Colon (tissue), 2 donors: ENCODE results near the gene ZBTB14.

Experiments used
- FAIRE-seq: peaks from 2 replicates; lab custom pipeline; 2012; peaks lifted over from hg19 to GRCh38; lab: Jason Lieb, UNC
- donor health status: control.
- donor health status: control.

The ZBTB14 gene

GRCh38 chr18:5288517-5288935, 7.0 kb downstream of the ZBTB14 start:
- FAIRE-seq: no peak

- no peak for FAIRE-seq
Measured at GRCh38 chr18:5287854-5288253, 7.7 kb downstream of the ZBTB14 start.

DNA sequence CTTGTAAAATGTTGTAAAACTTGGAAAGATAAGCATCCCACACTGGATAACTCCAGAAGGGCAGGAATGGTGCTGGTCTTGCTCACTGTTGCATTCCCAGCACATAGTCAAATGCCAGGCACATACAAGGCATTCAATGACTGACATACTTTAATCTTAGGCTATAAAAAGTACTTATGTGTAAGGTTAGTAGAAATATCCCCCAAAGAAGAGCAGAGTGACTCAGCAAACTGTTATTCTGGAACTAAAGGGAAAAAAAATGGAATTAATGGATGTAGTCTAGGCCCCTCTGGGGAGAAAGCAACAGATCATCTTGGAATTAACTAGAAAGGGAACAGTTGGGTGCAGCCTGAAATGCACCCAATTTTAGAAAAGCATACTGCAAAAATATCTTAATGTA, 9.0 kb downstream of the ZBTB14 start:
- FAIRE-seq: no peak

GRCh38 chr18:5285326-5285725, 10.2 kb downstream of the ZBTB14 start:
- FAIRE-seq: no peak

DNA sequence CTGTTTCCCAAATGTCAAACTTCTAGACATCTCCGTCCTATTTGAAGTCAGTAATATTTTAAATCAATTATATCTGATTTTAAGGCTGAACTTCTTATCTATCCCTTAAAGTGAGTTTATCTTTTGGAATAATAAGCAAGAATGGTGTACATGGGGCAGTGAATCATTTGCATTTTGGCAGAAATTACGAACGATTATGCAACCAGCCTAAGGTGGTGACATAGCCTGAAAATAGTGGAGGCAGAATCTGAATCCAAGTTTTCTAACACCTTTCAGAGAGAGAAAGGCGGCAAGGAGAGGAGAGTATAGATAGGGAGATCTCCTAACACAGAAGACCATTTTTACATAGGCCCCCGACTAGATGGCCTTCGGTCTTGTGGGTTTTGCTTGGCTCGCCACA, 10.7 kb downstream of the ZBTB14 start:
- FAIRE-seq: no peak

DNA sequence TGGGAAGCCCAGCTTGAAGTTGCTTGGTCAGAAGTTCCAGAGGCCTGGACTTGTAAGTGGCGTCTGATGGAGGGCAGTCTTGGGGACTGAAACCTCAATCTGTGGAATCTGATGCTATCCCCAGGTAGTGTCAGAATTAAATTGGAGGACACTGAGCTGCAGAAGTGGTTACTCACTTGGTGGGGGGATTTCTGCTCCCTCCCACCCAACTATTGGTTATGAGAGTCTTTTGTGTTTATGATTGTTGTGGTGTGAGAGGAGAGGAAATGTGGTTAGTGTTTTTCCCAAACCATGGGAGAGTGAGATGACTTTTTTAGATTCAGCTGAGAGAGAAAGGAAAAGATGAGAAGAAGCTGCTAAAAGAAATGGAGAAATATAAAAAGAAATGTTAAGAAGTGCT, 12.8 kb downstream of the ZBTB14 start:
- no peak for FAIRE-seq

DNA sequence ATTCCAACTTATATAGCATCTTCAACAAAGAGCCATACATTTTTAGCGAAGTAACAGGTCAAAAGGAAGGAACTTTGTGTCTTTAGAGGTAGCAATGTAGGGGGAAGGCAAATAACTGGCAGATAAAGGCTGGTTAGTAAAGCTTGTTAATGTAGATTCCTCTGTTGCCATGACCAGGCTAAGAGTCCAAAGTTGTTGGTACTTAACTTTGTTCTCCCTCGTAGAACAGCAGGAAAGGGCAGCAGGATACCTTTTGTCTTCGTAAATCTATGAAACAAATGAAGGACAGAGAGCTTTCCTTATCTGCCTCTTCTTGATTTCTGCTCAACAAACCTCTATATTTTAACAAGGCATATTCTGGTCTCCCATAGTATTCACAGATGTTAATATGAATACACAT, 18.6 kb downstream of the ZBTB14 start:
- FAIRE-seq: no peak

DNA sequence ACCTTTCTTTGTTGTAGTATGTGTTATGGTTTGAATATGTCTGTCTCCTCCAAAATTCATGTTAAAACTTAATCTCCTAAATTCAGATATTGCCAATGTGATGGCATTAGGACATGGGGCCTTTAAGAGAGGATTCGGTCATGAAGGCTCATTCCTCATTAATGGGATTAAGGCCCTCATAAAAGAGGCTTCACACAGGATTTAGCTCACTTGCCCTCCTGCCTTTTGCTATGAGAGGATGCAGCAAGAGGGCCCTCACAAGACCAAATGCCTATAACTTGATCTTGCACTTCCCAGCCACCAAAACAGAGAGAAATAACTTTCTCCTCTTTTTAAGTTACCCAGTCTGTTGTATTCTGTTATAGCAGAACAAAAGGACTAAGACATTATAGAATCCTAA, 19.7 kb downstream of the ZBTB14 start:
- FAIRE-seq: no peak

DNA sequence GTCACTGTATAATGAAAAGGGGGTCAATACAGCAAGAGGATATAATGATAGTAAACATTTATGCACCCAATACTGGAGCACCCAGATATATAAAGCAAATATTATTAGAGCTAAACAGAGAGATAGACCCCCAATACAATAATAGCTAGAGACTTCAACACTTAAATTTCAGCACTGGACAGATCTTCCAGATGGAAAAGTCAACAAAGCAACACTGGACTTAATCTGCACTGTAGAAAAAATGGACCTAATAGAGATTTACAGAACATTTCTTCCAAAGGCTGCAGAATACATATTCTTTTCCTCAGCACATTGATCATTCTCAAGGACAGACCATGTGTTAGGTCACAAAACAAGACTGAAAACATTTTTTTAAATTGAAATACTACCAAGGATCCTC, 26.7 kb downstream of the ZBTB14 start:
- FAIRE-seq: no peak

- FAIRE-seq: no peak
Measured at GRCh38 chr18:5266721-5267120, 28.8 kb downstream of the ZBTB14 start.

DNA sequence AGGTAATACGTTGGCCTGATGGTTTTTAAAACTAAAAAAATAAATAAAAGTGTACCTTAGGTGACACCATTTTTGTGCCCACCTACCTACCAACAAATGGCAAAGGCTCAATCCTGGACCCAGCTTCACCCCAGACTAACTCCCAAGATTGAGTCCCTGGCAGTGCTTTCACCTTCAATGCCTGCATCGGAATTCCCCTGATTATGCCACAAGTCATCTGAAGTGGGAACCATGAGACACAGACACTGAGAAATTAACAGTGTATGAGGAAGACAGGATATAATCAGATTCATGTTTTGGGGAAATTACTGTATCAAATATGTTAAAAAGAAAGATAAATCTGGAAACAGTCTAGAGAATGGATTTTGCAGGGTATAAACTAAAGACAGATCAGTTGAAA, 41.6 kb downstream of the ZBTB14 start:
- FAIRE-seq: no peak

- no peak for FAIRE-seq
Measured at GRCh38 chr18:5251117-5251516, 44.4 kb downstream of the ZBTB14 start.

DNA sequence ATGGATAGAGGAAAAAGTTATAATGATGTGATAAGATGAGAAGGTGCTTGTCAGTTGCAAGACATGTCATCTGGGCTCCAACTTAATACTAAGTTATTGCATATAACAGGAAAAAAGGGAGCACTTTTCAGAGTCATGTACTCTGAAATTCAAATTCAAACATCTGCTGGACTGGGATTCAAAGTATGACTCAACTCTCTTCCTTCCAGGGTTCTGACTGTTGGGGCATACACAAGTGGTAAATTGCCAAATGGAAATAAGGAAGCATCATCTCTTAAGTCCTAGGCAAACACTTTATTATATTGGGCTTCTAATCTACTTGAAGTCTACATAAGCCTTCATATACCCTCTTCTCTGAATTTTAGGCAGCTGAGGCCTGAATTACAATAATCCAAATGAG, 44.9 kb downstream of the ZBTB14 start:
- no peak for FAIRE-seq

DNA sequence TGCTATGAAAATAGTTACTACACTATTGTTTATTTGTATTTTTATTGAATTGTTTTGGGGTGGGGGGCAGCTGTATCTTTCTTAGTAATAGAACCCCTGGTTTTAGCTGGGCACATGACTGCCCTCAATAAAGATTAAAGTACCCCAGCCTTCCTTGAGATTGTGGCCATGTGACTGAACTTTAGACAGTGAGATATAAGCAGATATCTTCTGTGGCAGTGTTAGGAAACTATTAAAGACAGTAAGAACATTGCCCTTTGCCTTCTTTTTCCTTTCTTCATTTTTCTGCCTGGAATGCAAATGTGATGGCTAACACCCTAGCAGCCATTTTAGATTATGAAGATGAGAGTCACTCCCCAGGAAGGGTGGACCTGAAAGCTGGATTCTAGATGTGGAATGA, 50.6 kb downstream of the ZBTB14 start:
- no peak for FAIRE-seq

GRCh38 chr18:5239447-5239846, 56.1 kb downstream of the ZBTB14 start:
- no peak for FAIRE-seq
